ENCODE results near the gene MS4A15.

Gene MS4A15

GRCh38 chr11:60756307-60757032, at the start of gene MS4A15:
TSS of gene MS4A15 (plus strand) at chr11:60756867. CDS start at chr11:60763734, 6,867 bp downstream.
- no peaks in the 10 kb centered on the region for H3K4me1 ChIP-seq (ENCODE audit: insufficient read depth, low read length, severe bottlenecking)
- H3K36me3 ChIP-seq (ENCODE audit: insufficient read depth, low read length) = no peaks in the 10 kb centered on the region
- H3K9me3 ChIP-seq (ENCODE audit: low read length) = no peaks in the 10 kb centered on the region
- 0 out of 2 replicates have a peak, but pooled peaks cover 7% of the 10 kb centered on the region for H3K27me3 ChIP-seq (ENCODE audit: insufficient read depth, low read length)
- H3F3A ChIP-seq (ENCODE audit: insufficient read depth, low read length) = no peaks in the 10 kb centered on the region
- no peak within 1 kb of the TSS for H2AFZ ChIP-seq (ENCODE audit: low read length)
- no peak within 1 kb of the TSS for H3K9ac ChIP-seq (ENCODE audit: low read length)
- H3K4me2 ChIP-seq (ENCODE audit: low read length) = no peak within 1 kb of the TSS
- no peak within 1 kb of the TSS for H3K4me3 ChIP-seq (ENCODE audit: low read depth, low read length, poor library complexity, severe bottlenecking)
- peak; percentile 60 for TF ChIP-seq CTCF (IDR thresholded peaks at IDR 0.05; ENCODE audit: low read length)
- no peak for TF ChIP-seq EZH2 (IDR thresholded peaks at IDR 0.05; ENCODE audit: borderline replicate concordance, low read length)
- no peaks in the 10 kb centered on the region for H3K79me2 ChIP-seq (ENCODE audit: insufficient read depth, low read length)
- no peak within 1 kb of the TSS for H3K27ac ChIP-seq (ENCODE audit: low read depth, low read length, poor library complexity, severe bottlenecking)
- H3K9me2 ChIP-seq (ENCODE audit: low read depth, low read length) = no peaks in the 10 kb centered on the region
- H4K20me1 ChIP-seq (ENCODE audit: insufficient read depth, low read length) = no peaks in the 10 kb centered on the region

GRCh38 chr11:60706931-60707330, 49.7 kb upstream of the MS4A15 start:
- H2AFZ ChIP-seq (ENCODE audit: low read length) = no peak overlapping the region
- TF ChIP-seq CTCF (IDR thresholded peaks at IDR 0.05; ENCODE audit: low read length) = no peak
- no peak for TF ChIP-seq EZH2 (IDR thresholded peaks at IDR 0.05; ENCODE audit: borderline replicate concordance, low read length)
- H3K4me3 ChIP-seq (ENCODE audit: low read depth, low read length, poor library complexity, severe bottlenecking) = no peak overlapping the region
- H3K79me2 ChIP-seq (ENCODE audit: insufficient read depth, low read length) = no peaks in the 10 kb centered on the region
- H3K9ac ChIP-seq (ENCODE audit: low read length) = no peak overlapping the region
- no peaks in the 10 kb centered on the region for H3K36me3 ChIP-seq (ENCODE audit: insufficient read depth, low read length)
- no peaks in the 10 kb centered on the region for H3F3A ChIP-seq (ENCODE audit: insufficient read depth, low read length)
- no peaks in the 10 kb centered on the region for H3K4me1 ChIP-seq (ENCODE audit: insufficient read depth, low read length, severe bottlenecking)
- H3K27me3 ChIP-seq (ENCODE audit: insufficient read depth, low read length) = no peaks in the 10 kb centered on the region; the same call in 1 of the 2 replicates
- no peaks in the 10 kb centered on the region for H3K9me2 ChIP-seq (ENCODE audit: low read depth, low read length)
- H4K20me1 ChIP-seq (ENCODE audit: insufficient read depth, low read length) = no peaks in the 10 kb centered on the region
- no peak overlapping the region for H3K4me2 ChIP-seq (ENCODE audit: low read length)
- H3K9me3 ChIP-seq (ENCODE audit: low read length) = no peaks in the 10 kb centered on the region
- H3K27ac ChIP-seq (ENCODE audit: low read depth, low read length, poor library complexity, severe bottlenecking) = no peak overlapping the region

GRCh38 chr11:60710482-60710881, 46.2 kb upstream of the MS4A15 start:
- no peaks in the 10 kb centered on the region; the same call in 1 of the 2 replicates for H3K27me3 ChIP-seq (ENCODE audit: insufficient read depth, low read length)
- no peaks in the 10 kb centered on the region for H3K36me3 ChIP-seq (ENCODE audit: insufficient read depth, low read length)
- no peaks in the 10 kb centered on the region for H3K79me2 ChIP-seq (ENCODE audit: insufficient read depth, low read length)
- no peaks in the 10 kb centered on the region for H3K4me1 ChIP-seq (ENCODE audit: insufficient read depth, low read length, severe bottlenecking)
- no peak overlapping the region for H3K9ac ChIP-seq (ENCODE audit: low read length)
- no peak overlapping the region for H3K4me2 ChIP-seq (ENCODE audit: low read length)
- no peaks in the 10 kb centered on the region for H4K20me1 ChIP-seq (ENCODE audit: insufficient read depth, low read length)
- H3F3A ChIP-seq (ENCODE audit: insufficient read depth, low read length) = no peaks in the 10 kb centered on the region
- no peak overlapping the region for H2AFZ ChIP-seq (ENCODE audit: low read length)
- TF ChIP-seq CTCF (IDR thresholded peaks at IDR 0.05; ENCODE audit: low read length) = no peak
- TF ChIP-seq EZH2 (IDR thresholded peaks at IDR 0.05; ENCODE audit: borderline replicate concordance, low read length) = no peak
- H3K9me2 ChIP-seq (ENCODE audit: low read depth, low read length) = no peaks in the 10 kb centered on the region
- no peak overlapping the region for H3K27ac ChIP-seq (ENCODE audit: low read depth, low read length, poor library complexity, severe bottlenecking)
- H3K9me3 ChIP-seq (ENCODE audit: low read length) = no peaks in the 10 kb centered on the region
- no peak overlapping the region for H3K4me3 ChIP-seq (ENCODE audit: low read depth, low read length, poor library complexity, severe bottlenecking)

Measured in OCI-LY1 (cell line).